Glomerular endothelial cell (primary cell): Measurements from ENCODE around the gene ADCY3. TPM values are rescaled to one million over a fixed set of nuclear protein-coding genes. Genes with fewer than 3 reads are reported as not detected.

Experiments
- DNase-seq: peaks from one replicate; pipeline ENCODE4 v3.0.0-alpha.2; 2011; ENCODE audit warnings: low read depth, low spot score; ENCODE audit errors: extremely low read depth
- total RNA-seq: library from RNA; depleted of rRNA; stranded (reverse); fragments of >200 nt; gene quantifications from 2 replicates; pipeline ENCODE4 v1.2.3, GENCODE V29; 2015

Gene ADCY3
- total RNA-seq, 1 donor from 2014 or later, result 36.5 TPM

GRCh38 chr2:24878341-24878740 lies 41.7 kb downstream of the ADCY3 start:
- DNase-seq, result no peak

GRCh38 chr2:24877646-24878045 lies 42.4 kb downstream of the ADCY3 start:
- no peak for DNase-seq

GRCh38 chr2:24877067-24877466 lies 43.0 kb downstream of the ADCY3 start:
- no peak for DNase-seq

GRCh38 chr2:24875901-24876300 lies 44.1 kb downstream of the ADCY3 start:
- no peak for DNase-seq

GRCh38 chr2:24875272-24875671 lies 44.8 kb downstream of the ADCY3 start:
- DNase-seq, result no peak

GRCh38 chr2:24874035-24874434 lies 46.0 kb downstream of the ADCY3 start:
- DNase-seq, result no peak

GRCh38 chr2:24873619-24874018 lies 46.4 kb downstream of the ADCY3 start:
- DNase-seq, result no peak

GRCh38 chr2:24872344-24873115 lies 47.5 kb downstream of the ADCY3 start:
- no peak for DNase-seq

- DNase-seq, result no peak
Observed at GRCh38 chr2:24871852-24872333, 48.1 kb downstream of the ADCY3 start.

- DNase-seq, result no peak
Observed at GRCh38 chr2:24870891-24871705, 48.9 kb downstream of the ADCY3 start.

GRCh38 chr2:24870440-24870839 lies 49.6 kb downstream of the ADCY3 start:
- no peak for DNase-seq

- no peak for DNase-seq
Observed at GRCh38 chr2:24866946-24867345, 53.1 kb downstream of the ADCY3 start.

- no peak for DNase-seq
Observed at GRCh38 chr2:24863641-24864040, 56.4 kb downstream of the ADCY3 start.

- no peak for DNase-seq
Observed at GRCh38 chr2:24861500-24861899, 58.5 kb downstream of the ADCY3 start.

GRCh38 chr2:24860631-24861030 lies 59.4 kb downstream of the ADCY3 start:
- no peak for DNase-seq

- DNase-seq, result no peak
Observed at GRCh38 chr2:24859968-24860600, 60.0 kb downstream of the ADCY3 start.

GRCh38 chr2:24858996-24859395 lies 61.0 kb downstream of the ADCY3 start:
- no peak for DNase-seq

GRCh38 chr2:24857746-24858145 lies 62.3 kb downstream of the ADCY3 start:
- DNase-seq, result no peak

- no peak for DNase-seq
Observed at GRCh38 chr2:24856791-24857211, 63.2 kb downstream of the ADCY3 start.

GRCh38 chr2:24855726-24856125 lies 64.3 kb downstream of the ADCY3 start:
- no peak for DNase-seq

GRCh38 chr2:24855022-24855622 lies 64.9 kb downstream of the ADCY3 start:
- DNase-seq, result no peak
